Esophagus squamous epithelium (tissue), 5 donors: Measurements from ENCODE around the gene CCSER1. TPM values are rescaled to one million over a fixed set of nuclear protein-coding genes. Genes with fewer than 3 reads are reported as not detected.

Source experiments
- DNase-seq: peaks from one replicate; lab custom pipeline; 2025; lab: John Stamatoyannopoulos, UW
- H3K27ac ChIP-seq, 4 donors: fragments of 200-600 bp; sonication (generic); one replicate each; pipeline ENCODE4 v1.5.1; 2016 to 2019; ENCODE audit warnings: mild to moderate bottlenecking in 1 of 4
- H3K27me3 ChIP-seq, 4 donors: fragments of 200-600 bp; sonication (generic); 1 replicate in 3 of 4; 2 replicates in 1 of 4; pipeline versions ENCODE4 v1.5.1 to v1.6.0; 2017 to 2021; ENCODE audit warnings: antibody characterized with exemption in 1 of 4
- H3K36me3 ChIP-seq, 3 donors: fragments of 200-600 bp; sonication (generic); one replicate each; pipeline ENCODE4 v1.5.1; 2016 to 2019
- H3K4me1 ChIP-seq, 3 donors: fragments of 200-600 bp; sonication (generic); one replicate each; pipeline ENCODE4 v1.5.1; 2017 to 2019
- H3K4me3 ChIP-seq, 4 donors: fragments of 200-600 bp; sonication (generic); 1 replicate in 3 of 4; 2 replicates in 1 of 4; pipeline ENCODE4 v1.5.1; 2016 to 2019; ENCODE audit warnings: mild to moderate bottlenecking in 2 of 4, moderate library complexity in 1 of 4
- H3K9me3 ChIP-seq, 3 donors: fragments of 200-600 bp; sonication (generic); one replicate each; pipeline ENCODE4 v1.5.1; 2016 to 2019
- CTCF ChIP-seq, 6 experiments: fragments of 450-650 bp in 4 of 6; fragments of 200-600 bp in 2 of 6; sonication (generic) in 2 of 6; IDR thresholded peaks; one replicate each; pipeline ENCODE4 v1.5.1; 2016 to 2019; ENCODE audit warnings: antibody characterized with exemption in 6 of 6, mild to moderate bottlenecking in 4 of 6, moderate library complexity in 4 of 6
- POLR2A ChIP-seq, 4 donors: fragments of 450-650 bp; IDR thresholded peaks; one replicate each; pipeline ENCODE4 v1.6.1; 2017; ENCODE audit warnings: antibody characterized with exemption in 4 of 4, mild to moderate bottlenecking in 4 of 4, moderate library complexity in 3 of 4
- WGBS, 2 donors: methylation state at CpG; one replicate each; pipeline ENCODE4 v1.1.5; 2018; 5-methylcytosine and 5-hydroxymethylcytosine counted together
- intact Hi-C: fragments of 100-400 bp; cut with DNase I; formaldehyde crosslinking; loops from one replicate; pipeline ENCODE4 v1.15.0; 2022
- total RNA-seq, 4 donors: library from RNA; depleted of rRNA; stranded (reverse); fragments of >200 nt; gene quantifications; one replicate each; pipeline ENCODE4 v1.1.0, GENCODE V29; 2016
- donor health status: DM: yes; HTN: yes; CAD: no.

The CCSER1 gene
- total RNA-seq, 4 donors from 2014 or later = 1.2 to 12.4 (median 2.2) TPM

DNA sequence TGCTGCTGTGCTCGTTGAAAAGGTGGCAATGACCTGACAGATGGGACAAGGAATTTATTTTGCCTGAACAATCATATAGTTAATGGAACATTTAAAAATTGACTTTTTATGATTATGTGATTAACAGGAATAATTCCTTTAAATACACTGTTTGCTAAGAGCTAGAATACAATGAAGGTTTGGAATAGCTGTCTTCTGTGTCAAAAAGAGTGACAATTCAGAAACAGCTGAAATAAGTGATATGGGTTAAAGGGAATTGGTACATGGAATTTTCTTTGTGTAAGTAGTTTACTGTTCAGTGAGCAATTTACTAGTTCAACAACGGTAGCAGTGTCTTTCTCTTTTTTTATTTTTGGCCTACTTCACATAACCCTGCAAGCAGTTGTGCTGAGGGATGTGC lies 1093.1 kb downstream of the CCSER1 start:
- Histone ChIP-seq H3K27me3 (no peaks in the 10 kb centered on the region), H3K4me3 (no peak overlapping the region), H3K9me3 (no peaks in the 10 kb centered on the region), H3K36me3 (no peaks in the 10 kb centered on the region), H3K4me1 (no peaks in the 10 kb centered on the region), H3K27ac (no peak overlapping the region)
- DNase-seq = no peak
- TF ChIP-seq POLR2A (IDR thresholded peaks at IDR 0.05) = no peak
- TF ChIP-seq CTCF (IDR thresholded peaks at IDR 0.05) = no peak
- WGBS, 2 donors = 43 to 46% methylated on average over 2 of the region's 2 CpGs
- intact Hi-C loops = no loop called here

- TF ChIP-seq POLR2A (IDR thresholded peaks at IDR 0.05) (no peak), CTCF (IDR thresholded peaks at IDR 0.05) (no peak)
- H3K27me3 ChIP-seq = no peaks in the 10 kb centered on the region
- no peak for DNase-seq
- H3K27ac ChIP-seq = no peak overlapping the region
- H3K9me3 ChIP-seq = no peaks in the 10 kb centered on the region
- no peak overlapping the region for H3K4me3 ChIP-seq
- H3K4me1 ChIP-seq = no peaks in the 10 kb centered on the region
- H3K36me3 ChIP-seq = no peaks in the 10 kb centered on the region
- WGBS, 2 donors = 82 to 83% methylated on average over 4 of the region's 4 CpGs
- intact Hi-C loops = no loop called here
These were observed 1094.8 kb downstream of the CCSER1 start for GRCh38 chr4:91222014-91222413.

DNA sequence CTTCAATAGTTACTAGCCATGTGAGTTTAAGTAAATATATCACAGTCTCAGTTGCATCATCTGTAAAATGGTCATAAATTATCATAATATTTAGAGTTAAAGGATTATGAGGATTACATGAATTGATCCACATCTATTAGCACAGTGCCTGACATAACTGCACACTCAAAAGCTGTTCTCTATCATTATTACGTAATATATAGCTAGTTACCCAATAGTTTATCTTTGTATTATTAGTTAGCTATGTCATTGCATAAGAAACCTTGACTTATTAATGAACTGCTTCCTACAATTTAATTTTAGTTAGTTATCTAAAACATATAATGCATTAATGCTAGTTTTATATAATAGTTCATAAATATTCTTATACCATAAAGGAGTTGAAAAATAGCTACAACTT lies 1099.7 kb downstream of the CCSER1 start:
- intact Hi-C loops = no loop called here
- Histone ChIP-seq H3K27me3 (no peaks in the 10 kb centered on the region), H3K4me3 (no peak overlapping the region), H3K27ac (no peak overlapping the region), H3K36me3 (no peaks in the 10 kb centered on the region), H3K4me1 (no peaks in the 10 kb centered on the region), H3K9me3 (no peaks in the 10 kb centered on the region)
- TF ChIP-seq POLR2A (IDR thresholded peaks at IDR 0.05) = no peak
- TF ChIP-seq CTCF (IDR thresholded peaks at IDR 0.05) = no peak
- DNase-seq = no peak
- WGBS, 2 donors = 52 to 67% methylated on average over 1 of the region's 1 CpG

- H3K27me3 ChIP-seq = no peaks in the 10 kb centered on the region
- no peaks in the 10 kb centered on the region for H3K36me3 ChIP-seq
- DNase-seq = no peak
- H3K27ac ChIP-seq = no peak overlapping the region
- no peaks in the 10 kb centered on the region for H3K4me1 ChIP-seq
- no peaks in the 10 kb centered on the region for H3K9me3 ChIP-seq
- 77 to 90% methylated on average over 3 of the region's 3 CpGs for WGBS, 2 donors
- intact Hi-C loops = no loop called here
- no peak for TF ChIP-seq POLR2A (IDR thresholded peaks at IDR 0.05)
- TF ChIP-seq CTCF (IDR thresholded peaks at IDR 0.05) = no peak
- H3K4me3 ChIP-seq = no peak overlapping the region
These were observed 1101.5 kb downstream of the CCSER1 start for GRCh38 chr4:91228659-91229058.

DNA sequence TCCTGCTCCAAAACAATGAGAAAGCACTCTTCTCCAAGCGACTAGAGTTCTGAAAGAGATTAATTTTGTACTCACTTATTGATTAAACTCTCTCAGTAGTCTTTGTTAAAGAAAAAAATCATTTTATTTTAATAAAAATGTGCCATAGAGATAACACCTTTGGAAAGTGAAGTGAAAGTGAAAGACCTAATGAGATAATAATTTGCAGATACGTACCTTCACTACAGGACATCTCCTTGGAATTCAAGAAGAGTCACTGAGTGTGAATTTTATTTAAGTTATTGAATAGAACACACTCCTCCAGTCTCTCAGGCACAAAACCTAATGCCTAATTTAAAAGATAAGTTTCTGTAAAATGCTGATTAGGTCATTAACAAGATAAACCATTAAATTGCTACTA lies 1106.0 kb downstream of the CCSER1 start:
- intact Hi-C loops = no loop called here
- no peak for DNase-seq
- H3K4me3 ChIP-seq = no peak overlapping the region
- H3K4me1 ChIP-seq = no peaks in the 10 kb centered on the region
- H3K9me3 ChIP-seq = no peaks in the 10 kb centered on the region
- H3K27ac ChIP-seq = no peak overlapping the region
- TF ChIP-seq POLR2A (IDR thresholded peaks at IDR 0.05) = no peak
- WGBS, 2 donors = 47 to 63% methylated on average over 2 of the region's 2 CpGs
- H3K36me3 ChIP-seq = no peaks in the 10 kb centered on the region
- H3K27me3 ChIP-seq = no peaks in the 10 kb centered on the region

- Histone ChIP-seq H3K4me3 (no peak overlapping the region), H3K9me3 (no peaks in the 10 kb centered on the region), H3K36me3 (no peaks in the 10 kb centered on the region), H3K4me1 (no peaks in the 10 kb centered on the region), H3K27ac (no peak overlapping the region), H3K27me3 (no peaks in the 10 kb centered on the region)
- intact Hi-C loops = no loop called here
- no peak for DNase-seq
- WGBS, 2 donors = 30 to 40% methylated on average over 1 of the region's 2 CpGs
- TF ChIP-seq CTCF (IDR thresholded peaks at IDR 0.05) (no peak), POLR2A (IDR thresholded peaks at IDR 0.05) (no peak)
These were observed 1115.9 kb downstream of the CCSER1 start for GRCh38 chr4:91243132-91243531.
